Femur (tissue), 1 donor: ENCODE data around the gene POLN.

Experiments
- DNase-seq: peaks from one replicate; pipeline ENCODE4 v3.0.0-alpha.2; 2017

POLN gene

GRCh38 chr4:2155246-2155645 is 86.7 kb downstream of the POLN start:
- DNase-seq = no peak

DNA sequence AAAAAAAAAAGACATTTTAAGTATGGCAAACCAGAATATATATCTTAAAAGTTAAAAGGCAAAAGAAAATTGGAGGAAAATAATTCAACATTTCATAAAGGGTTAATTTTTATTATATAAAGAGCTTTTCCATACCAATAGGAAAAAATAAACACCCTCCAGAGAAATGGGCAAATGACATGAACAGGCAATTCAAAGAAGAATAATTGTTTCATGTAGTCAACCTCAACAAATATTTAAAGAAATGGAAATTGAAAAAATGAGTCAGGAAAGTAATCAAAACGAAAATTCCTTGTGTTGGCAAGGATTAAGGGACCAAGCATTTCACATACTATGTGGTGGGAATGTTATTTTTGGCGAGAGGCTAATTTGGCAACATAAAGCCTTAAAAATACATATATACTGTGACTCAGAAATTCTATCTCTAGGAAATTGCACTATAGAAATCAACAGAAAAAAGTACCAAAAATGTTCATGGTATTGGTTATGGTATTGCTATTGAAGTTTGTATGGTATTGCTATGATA is 87.6 kb downstream of the POLN start:
- no peak for DNase-seq

GRCh38 chr4:2151544-2151943 is 90.4 kb downstream of the POLN start:
- no peak for DNase-seq

- no peak for DNase-seq
Measured at GRCh38 chr4:2150076-2150475, 91.8 kb downstream of the POLN start.

- no peak for DNase-seq
Measured at GRCh38 chr4:2142630-2143427, 99.1 kb downstream of the POLN start.

DNA sequence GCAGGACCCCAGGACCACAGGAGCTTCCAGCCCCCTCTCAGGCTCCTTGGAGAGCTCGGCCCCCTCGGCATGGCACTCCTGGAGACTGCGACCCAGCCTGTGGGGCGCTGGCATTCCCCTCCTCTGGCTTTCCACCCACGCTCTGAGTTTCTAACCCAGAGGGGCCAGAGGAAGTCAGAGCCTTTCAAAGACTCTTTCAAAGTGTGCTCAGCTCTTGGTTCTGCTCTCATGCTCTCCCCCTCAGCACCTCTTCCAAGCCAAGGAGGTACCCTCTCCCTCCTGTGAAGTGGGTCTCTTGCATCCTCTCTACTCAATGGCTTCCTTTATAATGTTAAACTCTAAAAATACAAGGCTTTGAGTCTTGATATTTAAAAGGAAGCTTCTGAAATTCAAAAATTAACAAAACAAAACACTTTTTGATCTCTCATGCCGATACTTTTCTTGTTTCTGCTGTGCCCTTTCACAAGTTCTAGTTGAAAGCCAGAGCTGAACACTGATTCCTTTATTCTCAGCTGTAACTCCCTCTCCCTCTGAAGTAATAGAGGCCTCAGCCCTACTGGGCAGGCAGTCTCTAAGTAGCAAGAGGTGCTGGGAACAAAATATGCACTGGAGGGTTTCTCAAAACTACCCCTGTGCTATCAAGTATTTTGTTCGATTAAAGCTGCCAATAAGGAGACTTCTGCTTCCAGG is 100.0 kb downstream of the POLN start:
- DNase-seq = no peak

GRCh38 chr4:2141022-2141761 is 100.7 kb downstream of the POLN start:
- DNase-seq = no peak

DNA sequence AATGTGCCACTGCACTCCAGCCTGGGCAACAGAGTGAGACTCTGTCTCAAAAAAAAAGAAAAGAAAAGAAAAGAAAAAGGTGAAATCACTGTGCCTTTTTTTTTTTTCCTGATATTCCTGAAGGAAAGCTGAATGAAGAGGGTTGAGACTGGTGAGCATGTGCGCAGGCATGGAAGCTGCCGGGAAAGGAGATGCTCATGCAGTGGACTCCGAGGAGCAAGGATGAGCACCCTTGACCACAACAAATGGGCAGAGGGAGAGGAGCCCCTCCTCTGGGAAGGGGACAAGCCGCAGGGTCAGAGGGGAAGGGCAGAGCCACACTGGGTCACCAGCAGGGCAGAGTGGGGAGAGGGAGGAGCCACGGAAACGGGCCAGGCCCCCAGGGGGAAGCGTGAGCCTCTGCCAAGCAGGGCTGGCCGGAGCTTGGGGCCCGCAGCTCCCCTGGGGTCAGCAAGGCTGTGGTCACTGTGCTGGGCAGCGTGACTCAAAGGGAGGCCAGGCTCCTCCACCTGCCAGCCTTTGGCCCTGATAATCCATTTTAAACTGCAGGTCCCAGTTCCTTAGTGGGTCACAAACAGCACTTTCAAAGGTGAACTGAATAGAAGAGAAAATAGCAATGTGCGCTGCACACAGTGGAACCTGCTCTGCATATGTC is 102.9 kb downstream of the POLN start:
- DNase-seq = no peak

- DNase-seq = no peak
Measured at GRCh38 chr4:2136726-2137125, 105.2 kb downstream of the POLN start.

DNA sequence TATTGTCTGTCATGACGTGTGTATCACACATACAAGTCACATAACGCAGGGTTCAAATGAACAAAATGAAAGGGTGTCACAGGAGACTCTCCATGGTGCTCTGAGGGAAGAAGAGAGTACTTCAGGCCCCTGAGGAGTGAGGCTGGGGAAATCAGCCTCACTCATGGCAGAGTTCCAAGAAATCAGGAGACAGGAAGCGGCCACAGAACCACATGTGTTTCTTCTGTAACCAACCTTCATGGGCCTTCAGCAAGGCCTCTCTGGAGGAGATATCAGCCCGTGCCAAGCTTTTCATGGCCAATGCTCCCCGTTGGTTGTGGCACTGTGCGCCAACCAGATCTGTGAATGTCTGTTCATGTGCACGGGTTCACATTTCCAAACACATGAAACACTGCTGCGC is 106.8 kb downstream of the POLN start:
- peak; percentile 34 for DNase-seq

DNA sequence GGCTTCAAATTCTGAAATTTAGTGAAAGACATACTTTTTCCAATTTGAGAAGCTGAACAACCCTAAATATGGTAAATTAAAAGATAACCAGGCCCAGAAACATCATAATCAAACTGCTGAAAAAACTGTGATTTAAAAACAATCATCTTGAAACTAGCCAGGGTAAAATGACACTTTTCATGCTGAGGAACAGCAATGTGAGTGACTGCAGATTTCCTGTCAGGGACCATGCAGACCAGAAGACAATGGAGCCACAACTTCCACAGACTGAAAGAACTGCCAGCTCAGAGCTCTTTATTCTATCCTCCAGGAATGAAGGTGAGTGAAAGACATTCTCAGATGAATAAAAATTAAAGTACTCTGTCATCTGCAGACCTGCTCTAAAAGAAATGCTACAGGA is 109.5 kb downstream of the POLN start:
- DNase-seq = no peak

DNA sequence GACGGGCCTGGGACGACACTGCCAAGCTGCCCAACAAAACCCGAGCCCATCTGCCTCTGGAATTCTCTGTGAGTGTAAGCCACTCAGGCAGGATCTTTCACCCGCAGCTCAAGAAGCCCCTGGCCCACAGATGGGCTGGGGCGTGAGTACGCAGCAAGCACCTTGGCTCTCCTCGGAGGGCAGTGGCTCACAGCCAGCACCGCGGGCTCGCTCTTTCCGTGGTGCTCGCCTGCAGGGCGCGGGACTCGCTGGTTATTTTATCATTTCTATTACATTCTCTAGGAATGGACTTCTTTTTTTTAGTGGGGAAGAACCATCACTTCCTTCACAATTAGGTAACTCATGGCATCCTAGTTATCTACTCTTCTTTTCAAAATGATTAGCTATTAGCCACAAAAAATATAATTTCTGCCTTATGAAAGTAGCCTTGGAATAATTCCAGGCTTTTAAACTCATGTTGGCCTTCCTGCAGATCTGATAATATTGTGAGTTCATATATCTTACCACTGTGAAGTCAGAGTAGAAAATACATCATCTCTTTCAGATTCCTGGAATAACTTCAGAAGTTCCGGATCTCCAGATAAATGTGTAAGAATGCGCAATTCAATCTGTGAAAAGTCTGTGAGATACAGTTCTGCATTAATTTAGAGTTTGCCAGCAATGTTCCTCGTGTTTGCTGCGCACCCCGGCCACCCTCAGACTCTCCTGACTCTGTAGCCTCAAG is 114.2 kb downstream of the POLN start:
- DNase-seq = no peak

- no peak for DNase-seq
Measured at GRCh38 chr4:2126309-2127043, 115.4 kb downstream of the POLN start.

DNA sequence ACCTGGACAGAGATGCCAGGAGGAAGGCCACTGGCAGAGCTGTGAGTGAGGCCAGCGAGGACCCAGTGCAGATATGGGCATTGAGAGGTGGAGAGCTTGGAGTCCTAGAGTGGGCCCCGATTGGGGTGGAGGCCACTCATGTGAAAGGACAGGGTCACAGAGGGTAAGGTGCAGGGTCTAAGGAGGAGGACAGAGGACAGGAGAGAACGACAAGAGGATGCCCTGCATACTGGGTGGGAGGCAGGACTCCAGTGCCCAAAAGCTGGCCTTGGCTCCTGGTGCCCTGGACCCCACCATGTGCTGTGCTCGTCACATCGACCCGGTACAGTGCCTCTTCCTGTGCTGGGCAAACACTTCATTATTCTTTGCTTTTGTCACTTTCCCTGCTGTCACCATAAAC is 116.1 kb downstream of the POLN start:
- DNase-seq = no peak

GRCh38 chr4:2125023-2125422 is 116.9 kb downstream of the POLN start:
- DNase-seq = no peak

DNA sequence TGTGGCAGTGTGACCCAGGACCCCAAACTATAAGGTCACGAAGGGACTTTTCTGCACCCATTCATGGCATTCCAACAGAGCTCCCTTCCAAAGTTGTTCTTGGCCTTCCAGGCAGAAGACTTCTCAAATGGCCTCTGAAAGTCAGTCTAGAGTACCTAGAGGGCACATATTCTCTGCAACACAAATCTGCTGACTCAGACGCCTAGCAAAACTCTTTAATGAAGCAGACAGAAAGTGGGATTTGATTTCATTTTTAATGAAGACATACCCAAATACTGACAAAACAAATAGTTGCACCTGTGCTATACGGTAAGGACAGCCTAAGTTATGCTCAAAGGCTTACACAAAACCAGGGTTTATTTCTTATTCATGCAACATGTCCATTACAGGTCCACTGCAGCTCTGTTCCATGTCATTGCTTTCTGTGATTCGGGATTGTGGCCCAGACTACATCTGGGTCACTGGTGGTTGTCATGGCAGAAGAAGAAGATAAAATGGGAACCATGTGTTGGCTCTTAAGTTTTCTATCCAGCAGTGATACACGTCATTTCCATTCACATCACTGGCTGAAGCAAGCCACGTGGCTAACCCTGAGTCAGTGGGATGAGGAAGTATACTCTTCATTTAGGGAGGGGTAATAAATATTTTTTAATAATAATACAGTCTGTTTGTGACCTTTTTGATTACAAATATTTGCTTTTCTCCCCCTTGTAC is 125.1 kb downstream of the POLN start:
- DNase-seq = no peak

DNA sequence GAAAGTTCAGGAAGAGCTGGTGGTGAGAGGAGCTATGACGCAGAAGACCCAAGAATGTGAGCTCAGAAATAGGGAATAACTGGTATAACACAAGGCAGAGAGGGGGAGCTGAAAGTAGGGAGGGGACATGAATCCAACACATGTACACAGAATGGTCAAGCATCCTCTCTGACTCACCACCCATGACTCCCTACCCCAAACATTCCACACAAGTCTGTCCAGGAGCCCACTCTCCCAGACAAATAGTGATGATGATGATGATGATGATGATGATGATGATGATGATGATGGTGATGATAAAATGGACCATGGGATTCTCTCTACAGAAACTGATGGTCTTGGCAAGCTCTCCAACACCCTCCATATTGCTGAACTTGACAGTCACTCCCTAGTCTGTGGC is 136.4 kb downstream of the POLN start:
- DNase-seq = no peak

DNA sequence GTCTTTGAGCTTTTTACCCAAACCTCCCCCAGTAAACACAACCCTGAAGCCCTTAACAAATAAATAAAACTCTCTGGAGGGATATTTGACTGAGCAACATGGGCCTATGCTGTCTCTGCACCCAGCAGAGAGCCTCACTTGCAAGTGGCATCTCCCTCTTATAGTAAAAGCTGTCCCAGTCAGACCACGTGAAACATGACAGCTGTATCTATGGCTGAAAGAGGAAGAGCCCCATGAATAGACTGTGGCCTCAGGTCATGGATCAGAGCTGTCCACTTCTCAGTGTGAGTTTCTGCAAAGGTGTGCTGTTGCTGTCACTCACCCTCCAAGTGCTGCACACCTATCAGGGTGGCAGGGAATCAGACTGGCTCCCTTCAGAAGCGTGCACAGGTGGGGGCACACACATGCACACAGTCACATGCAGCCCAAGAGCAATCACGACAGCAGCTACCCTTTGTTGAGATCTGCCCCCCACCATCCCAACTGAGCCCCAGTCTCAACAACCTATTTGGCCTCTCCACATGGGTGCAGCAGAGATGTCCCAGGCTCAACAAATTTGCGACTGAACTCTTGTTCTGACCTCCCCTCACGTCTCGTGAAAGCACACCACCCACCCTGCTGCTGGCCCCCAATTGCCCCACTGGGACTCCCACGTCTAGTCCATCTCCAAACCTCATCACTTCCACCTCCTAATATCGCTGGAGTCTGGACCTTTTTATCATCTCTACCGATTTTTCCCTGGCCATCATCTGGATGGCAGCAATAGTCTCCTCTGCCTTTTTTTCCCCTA is 137.2 kb downstream of the POLN start:
- no peak for DNase-seq

- no peak for DNase-seq
Measured at GRCh38 chr4:2103843-2104547, 137.9 kb downstream of the POLN start.
